Retinal pigment epithelial cell (primary cell): Measurements from ENCODE around the gene FUT7.

ENCODE experiments used
- DNase-seq: peaks from one replicate; pipeline ENCODE4 v3.0.0-alpha.2; 2010; ENCODE audit warnings: low read depth
- H3K4me3 ChIP-seq: 2 replicates; pipeline ENCODE4 v1.5.1; 2011; ENCODE audit warnings: mild to moderate bottlenecking, low read length, control low read depth, moderate library complexity
- TF ChIP-seq, protein P1 (sequence below): conservative IDR thresholded peaks from 2 replicates; pipeline ENCODE4 v1.5.1; 2011; ENCODE audit warnings: low read depth, low read length, control low read depth, inconsistent platforms

The FUT7 gene, protein sequence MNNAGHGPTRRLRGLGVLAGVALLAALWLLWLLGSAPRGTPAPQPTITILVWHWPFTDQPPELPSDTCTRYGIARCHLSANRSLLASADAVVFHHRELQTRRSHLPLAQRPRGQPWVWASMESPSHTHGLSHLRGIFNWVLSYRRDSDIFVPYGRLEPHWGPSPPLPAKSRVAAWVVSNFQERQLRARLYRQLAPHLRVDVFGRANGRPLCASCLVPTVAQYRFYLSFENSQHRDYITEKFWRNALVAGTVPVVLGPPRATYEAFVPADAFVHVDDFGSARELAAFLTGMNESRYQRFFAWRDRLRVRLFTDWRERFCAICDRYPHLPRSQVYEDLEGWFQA

DNA sequence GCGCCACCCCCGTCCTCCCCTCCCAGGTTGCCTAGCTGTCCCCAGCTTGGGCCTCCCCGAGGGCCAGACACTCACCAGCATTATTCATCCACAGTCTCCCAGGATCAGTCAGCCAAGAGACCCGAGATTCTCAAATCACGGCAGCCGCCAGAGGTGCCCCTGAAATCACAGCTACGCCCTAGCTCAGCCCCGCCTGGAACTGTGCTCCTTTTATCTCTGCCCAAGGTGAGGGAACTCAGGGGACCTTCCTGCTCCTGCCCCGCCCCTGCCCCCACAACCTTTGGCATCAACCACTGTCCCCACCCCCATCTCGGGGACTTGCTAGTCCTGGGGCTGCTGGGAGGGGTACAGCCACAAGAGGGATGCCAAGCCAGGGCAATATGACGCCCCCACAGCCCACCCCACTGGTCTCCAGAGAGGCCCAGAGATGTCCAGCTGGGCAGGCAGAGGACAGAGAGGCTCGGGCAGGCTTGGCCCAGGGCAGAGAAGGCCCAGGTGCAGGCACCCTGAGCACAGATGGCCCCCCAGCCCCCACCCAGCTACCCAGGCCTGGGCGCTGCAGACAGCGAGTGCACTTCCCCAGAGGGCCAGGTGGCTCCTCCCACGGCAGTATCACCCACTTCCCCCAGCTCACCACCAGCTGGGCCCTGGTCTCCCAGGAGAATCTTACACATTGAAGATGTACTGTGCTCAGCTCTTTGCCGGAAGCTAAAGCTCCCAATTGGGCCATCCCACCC is at the start of gene FUT7:
TSS of gene FUT7 (minus strand) at position 185 of the 737 bp plus-strand sequence. CDS start at position 88, 97 bp downstream.
- no peak within 1 kb of the TSS for H3K4me3 ChIP-seq
- TF ChIP-seq, protein P1, sequence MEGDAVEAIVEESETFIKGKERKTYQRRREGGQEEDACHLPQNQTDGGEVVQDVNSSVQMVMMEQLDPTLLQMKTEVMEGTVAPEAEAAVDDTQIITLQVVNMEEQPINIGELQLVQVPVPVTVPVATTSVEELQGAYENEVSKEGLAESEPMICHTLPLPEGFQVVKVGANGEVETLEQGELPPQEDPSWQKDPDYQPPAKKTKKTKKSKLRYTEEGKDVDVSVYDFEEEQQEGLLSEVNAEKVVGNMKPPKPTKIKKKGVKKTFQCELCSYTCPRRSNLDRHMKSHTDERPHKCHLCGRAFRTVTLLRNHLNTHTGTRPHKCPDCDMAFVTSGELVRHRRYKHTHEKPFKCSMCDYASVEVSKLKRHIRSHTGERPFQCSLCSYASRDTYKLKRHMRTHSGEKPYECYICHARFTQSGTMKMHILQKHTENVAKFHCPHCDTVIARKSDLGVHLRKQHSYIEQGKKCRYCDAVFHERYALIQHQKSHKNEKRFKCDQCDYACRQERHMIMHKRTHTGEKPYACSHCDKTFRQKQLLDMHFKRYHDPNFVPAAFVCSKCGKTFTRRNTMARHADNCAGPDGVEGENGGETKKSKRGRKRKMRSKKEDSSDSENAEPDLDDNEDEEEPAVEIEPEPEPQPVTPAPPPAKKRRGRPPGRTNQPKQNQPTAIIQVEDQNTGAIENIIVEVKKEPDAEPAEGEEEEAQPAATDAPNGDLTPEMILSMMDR, result no peak
- DNase-seq, result no peak

DNA sequence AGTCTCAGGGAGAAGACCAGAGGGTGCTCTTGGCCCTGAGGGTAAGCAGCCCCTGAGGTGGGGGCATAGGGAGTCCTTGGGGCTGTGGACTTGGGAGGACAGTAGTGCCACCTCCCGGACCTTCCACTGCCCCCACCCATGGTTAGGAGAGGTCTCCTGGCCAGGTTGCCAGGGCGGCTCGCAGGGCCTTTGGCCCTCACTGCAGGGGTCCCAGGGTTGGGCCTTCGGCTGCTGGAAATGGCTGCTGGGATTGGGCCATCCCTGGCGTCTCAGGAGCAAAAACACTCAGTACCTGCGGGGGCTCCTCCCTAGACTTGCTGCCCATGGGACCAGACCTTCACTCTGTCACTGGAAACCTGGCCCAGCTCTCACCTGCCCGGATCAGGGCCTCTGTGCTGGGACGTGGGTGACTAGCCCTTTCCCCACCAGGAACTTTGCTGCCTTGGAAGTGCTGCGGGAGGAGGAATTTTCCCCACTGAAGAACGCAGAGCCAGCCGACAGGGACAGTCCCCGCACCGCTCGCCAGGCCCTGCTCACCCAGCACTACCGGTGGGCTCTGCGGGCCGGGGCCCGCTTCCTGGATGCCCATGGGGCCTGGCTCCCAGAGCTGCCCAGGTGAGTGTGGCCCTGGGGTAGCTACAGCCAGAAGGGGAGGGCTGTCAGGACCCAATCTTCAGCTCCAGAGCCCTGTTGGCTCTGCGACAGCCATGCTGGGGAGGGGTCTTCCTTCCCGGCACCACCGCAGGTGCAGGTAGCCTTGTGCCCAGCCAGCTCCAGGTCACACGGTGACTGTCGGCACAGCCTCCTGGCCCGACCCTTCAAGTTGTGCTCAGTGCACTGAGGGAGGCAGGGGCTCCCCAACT is 48.6 kb upstream of the FUT7 start:
- no peak overlapping the region for H3K4me3 ChIP-seq
- DNase-seq, result no peak
- TF ChIP-seq, protein P1, result no peak

DNA sequence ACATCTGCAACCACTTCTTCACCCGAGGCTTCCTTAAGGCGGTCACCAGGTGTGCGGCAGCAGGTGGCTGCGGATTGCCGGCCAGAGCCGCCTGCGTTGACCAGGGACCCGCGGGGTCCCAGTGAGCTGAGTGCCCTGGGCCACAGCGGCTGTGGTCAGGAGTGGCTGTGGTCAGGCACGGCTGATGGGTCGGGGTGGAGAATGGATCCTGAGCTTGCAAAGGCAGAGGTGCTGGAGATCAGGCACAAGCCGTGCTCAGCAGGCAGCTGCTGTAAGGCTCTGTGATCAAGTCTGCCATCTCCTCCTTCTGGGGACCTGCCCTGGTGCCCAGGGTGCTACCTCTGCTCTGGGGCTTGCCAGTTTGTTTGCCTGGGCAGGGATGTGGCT is 47.5 kb upstream of the FUT7 start:
- H3K4me3 ChIP-seq, result no peak overlapping the region
- no peak for DNase-seq
- TF ChIP-seq, protein P1, result no peak

DNA sequence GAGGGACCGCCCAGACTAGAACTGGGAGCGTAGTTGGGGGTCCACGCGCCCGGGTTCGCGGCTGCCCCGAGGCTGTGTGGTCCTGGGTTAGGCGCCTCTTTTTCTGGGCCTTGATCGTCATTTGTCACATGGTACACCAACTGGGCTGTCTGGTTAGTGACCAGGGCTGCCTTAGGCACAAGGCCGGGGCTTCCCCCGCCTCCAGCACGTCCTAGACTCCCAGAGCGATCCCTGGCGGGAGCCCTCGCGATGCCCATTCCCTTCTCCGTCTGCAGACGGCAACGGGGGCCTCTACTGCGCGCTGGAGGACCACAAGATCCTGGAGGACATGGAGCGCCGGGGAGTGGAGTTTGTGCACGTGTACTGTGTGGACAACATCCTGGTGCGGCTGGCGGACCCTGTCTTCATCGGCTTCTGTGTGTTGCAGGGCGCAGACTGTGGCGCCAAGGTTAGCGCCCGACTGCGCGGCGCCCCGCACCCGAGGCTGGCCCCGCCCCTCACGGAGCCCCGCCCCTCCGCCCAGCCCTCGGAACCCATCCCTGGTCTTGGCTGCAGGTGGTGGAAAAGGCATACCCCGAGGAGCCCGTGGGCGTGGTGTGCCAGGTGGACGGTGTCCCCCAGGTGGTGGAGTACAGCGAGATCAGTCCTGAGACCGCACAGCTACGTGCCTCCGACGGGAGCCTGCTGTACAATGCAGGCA is 47.0 kb upstream of the FUT7 start:
- H3K4me3 ChIP-seq, result peak overlapping the region; percentile 64
- TF ChIP-seq, protein P1, result no peak
- DNase-seq, result no peak

DNA sequence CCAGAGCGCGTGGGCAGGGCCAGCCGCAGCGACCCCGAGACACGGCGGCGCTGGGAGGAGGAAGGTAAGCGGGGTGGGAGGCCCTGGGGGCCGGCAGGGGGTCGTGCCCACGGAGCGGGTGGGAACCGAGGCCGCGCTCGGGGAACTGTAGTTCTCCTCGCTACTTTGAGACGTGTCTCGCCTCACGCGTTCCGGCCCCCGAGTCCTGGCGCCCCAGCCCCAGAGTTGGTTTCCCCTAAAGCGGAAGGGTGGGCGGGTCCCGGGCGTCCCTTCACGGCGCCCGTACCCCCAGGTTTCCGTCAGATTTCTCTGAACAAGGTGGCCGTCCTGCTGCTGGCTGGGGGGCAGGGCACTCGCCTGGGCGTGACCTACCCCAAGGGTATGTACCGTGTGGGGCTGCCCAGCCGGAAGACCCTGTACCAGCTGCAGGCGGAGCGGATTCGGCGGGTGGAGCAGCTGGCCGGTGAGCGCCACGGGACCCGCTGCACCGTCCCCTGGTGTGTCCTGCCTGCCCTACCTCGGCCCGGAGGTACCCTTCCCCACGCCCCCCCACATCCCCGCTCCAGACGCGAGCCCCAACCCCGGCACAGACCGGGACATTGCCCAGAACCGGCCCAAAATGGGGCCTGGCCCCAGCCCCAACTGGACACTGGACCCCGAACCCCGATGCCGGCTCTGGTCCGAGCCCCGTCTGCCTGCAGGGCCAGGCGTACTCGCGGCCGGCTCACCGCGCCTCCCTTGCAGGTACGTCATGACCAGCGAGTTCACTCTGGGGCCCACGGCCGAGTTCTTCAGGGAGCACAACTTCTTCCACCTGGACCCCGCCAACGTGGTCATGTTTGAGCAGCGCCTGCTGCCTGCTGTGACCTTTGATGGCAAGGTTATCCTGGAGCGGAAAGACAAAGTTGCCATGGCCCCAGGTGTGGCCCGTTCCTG is 46.1 kb upstream of the FUT7 start:
- TF ChIP-seq, protein P1, result no peak
- DNase-seq, result no peak
- peak overlapping the region; percentile 64 for H3K4me3 ChIP-seq
